T-helper 2 cell treated with Interferon-gamma antibody and Interleukin-4, amounts not matched to agents 5 μg/mL and 100 μg/mL, for 36 hours (primary cell): ENCODE results near the gene MAML2.

Experiments
- DNase-seq: peaks from one replicate; pipeline ENCODE4 v3.0.0; 2021; ENCODE audit warnings: low spot score
- H3K27ac Mint-ChIP-seq: one replicate; pipeline ENCODE4 v1.8.0; 2021; ENCODE audit warnings: mild to moderate bottlenecking, mixed read lengths
- H3K27me3 Mint-ChIP-seq: one replicate; pipeline ENCODE4 v1.8.0; 2021; ENCODE audit warnings: low read depth, mixed read lengths
- H3K36me3 Mint-ChIP-seq: one replicate; pipeline ENCODE4 v1.8.0; 2021; ENCODE audit warnings: low read depth, mixed read lengths
- H3K4me1 Mint-ChIP-seq: one replicate; pipeline ENCODE4 v1.8.0; 2021; ENCODE audit warnings: low read depth, mixed read lengths
- H3K4me3 Mint-ChIP-seq: one replicate; pipeline ENCODE4 v1.8.0; 2022; ENCODE audit warnings: mild to moderate bottlenecking, moderate library complexity, mixed read lengths
- H3K9me3 Mint-ChIP-seq: one replicate; pipeline ENCODE4 v1.8.0; 2021; ENCODE audit warnings: mixed read lengths

The MAML2 gene

GRCh38 chr11:96050435-96051182, 292.4 kb downstream of the MAML2 start:
- no peak overlapping the region for H3K4me3 Mint-ChIP-seq
- peaks cover 34% of the 10 kb centered on the region for H3K4me1 Mint-ChIP-seq
- DNase-seq: no peak
- H3K36me3 Mint-ChIP-seq: peaks cover 7% of the 10 kb centered on the region
- no peaks in the 10 kb centered on the region for H3K9me3 Mint-ChIP-seq
- H3K27me3 Mint-ChIP-seq: no peaks in the 10 kb centered on the region
- no peak overlapping the region for H3K27ac Mint-ChIP-seq

GRCh38 chr11:96049426-96049825, 293.6 kb downstream of the MAML2 start:
- Mint-ChIP-seq H3K36me3 (peaks cover 7% of the 10 kb centered on the region), H3K4me1 (peaks cover 26% of the 10 kb centered on the region), H3K4me3 (no peak overlapping the region), H3K9me3 (no peaks in the 10 kb centered on the region), H3K27me3 (no peaks in the 10 kb centered on the region), H3K27ac (no peak overlapping the region)
- no peak for DNase-seq

GRCh38 chr11:96045622-96046456, 297.2 kb downstream of the MAML2 start:
- Mint-ChIP-seq H3K27ac (no peak overlapping the region), H3K4me3 (no peak overlapping the region), H3K4me1 (peaks cover 9% of the 10 kb centered on the region), H3K27me3 (no peaks in the 10 kb centered on the region), H3K36me3 (peaks cover 7% of the 10 kb centered on the region), H3K9me3 (no peaks in the 10 kb centered on the region)
- no peak for DNase-seq

GRCh38 chr11:96044747-96045146, 298.2 kb downstream of the MAML2 start:
- Mint-ChIP-seq H3K4me3 (no peak overlapping the region), H3K9me3 (no peaks in the 10 kb centered on the region), H3K27me3 (no peaks in the 10 kb centered on the region), H3K36me3 (peaks cover 7% of the 10 kb centered on the region), H3K27ac (no peak overlapping the region), H3K4me1 (peaks cover 9% of the 10 kb centered on the region)
- no peak for DNase-seq

- H3K9me3 Mint-ChIP-seq: no peaks in the 10 kb centered on the region
- DNase-seq: no peak
- H3K27ac Mint-ChIP-seq: no peak overlapping the region
- peaks cover 7% of the 10 kb centered on the region for H3K36me3 Mint-ChIP-seq
- H3K4me3 Mint-ChIP-seq: no peak overlapping the region
- peaks cover 9% of the 10 kb centered on the region for H3K4me1 Mint-ChIP-seq
- H3K27me3 Mint-ChIP-seq: no peaks in the 10 kb centered on the region
Measured at GRCh38 chr11:96044311-96044710, 298.7 kb downstream of the MAML2 start.

- Mint-ChIP-seq H3K9me3 (no peaks in the 10 kb centered on the region), H3K27ac (no peak overlapping the region)
Measured at GRCh38 chr11:96043291-96043690, 299.7 kb downstream of the MAML2 start.

GRCh38 chr11:96038046-96038445, 304.9 kb downstream of the MAML2 start:
- no peaks in the 10 kb centered on the region for H3K27me3 Mint-ChIP-seq
- peaks cover 9% of the 10 kb centered on the region for H3K36me3 Mint-ChIP-seq
- H3K4me1 Mint-ChIP-seq: peaks cover 7% of the 10 kb centered on the region
- H3K27ac Mint-ChIP-seq: no peak overlapping the region
- DNase-seq: no peak
- no peak overlapping the region for H3K4me3 Mint-ChIP-seq
- no peaks in the 10 kb centered on the region for H3K9me3 Mint-ChIP-seq

More at GRCh38 chr11:96043291-96043690, 299.7 kb downstream of the MAML2 start:
- H3K27me3 Mint-ChIP-seq: no peaks in the 10 kb centered on the region
- DNase-seq: no peak
- no peak overlapping the region for H3K4me3 Mint-ChIP-seq
- peaks cover 9% of the 10 kb centered on the region for H3K4me1 Mint-ChIP-seq
- H3K36me3 Mint-ChIP-seq: peaks cover 7% of the 10 kb centered on the region

- Mint-ChIP-seq H3K27me3 (no peaks in the 10 kb centered on the region), H3K4me1 (peaks cover 7% of the 10 kb centered on the region), H3K4me3 (no peak overlapping the region), H3K36me3 (peaks cover 8% of the 10 kb centered on the region), H3K9me3 (no peaks in the 10 kb centered on the region), H3K27ac (no peak overlapping the region)
- DNase-seq: no peak
Measured at GRCh38 chr11:96037405-96037949, 305.5 kb downstream of the MAML2 start.

- Mint-ChIP-seq H3K4me3 (no peak overlapping the region), H3K9me3 (no peaks in the 10 kb centered on the region), H3K27me3 (no peaks in the 10 kb centered on the region), H3K36me3 (peaks cover 6% of the 10 kb centered on the region), H3K27ac (no peak overlapping the region), H3K4me1 (peaks cover 7% of the 10 kb centered on the region)
- DNase-seq: no peak
Measured at GRCh38 chr11:96036863-96037262, 306.1 kb downstream of the MAML2 start.

- peaks cover 6% of the 10 kb centered on the region for H3K36me3 Mint-ChIP-seq
- H3K9me3 Mint-ChIP-seq: no peaks in the 10 kb centered on the region
- H3K4me1 Mint-ChIP-seq: peaks cover 7% of the 10 kb centered on the region
- H3K4me3 Mint-ChIP-seq: no peak overlapping the region
- no peaks in the 10 kb centered on the region for H3K27me3 Mint-ChIP-seq
- no peak for DNase-seq
- no peak overlapping the region for H3K27ac Mint-ChIP-seq
Measured at GRCh38 chr11:96035740-96036078, 307.3 kb downstream of the MAML2 start.

- peaks cover 7% of the 10 kb centered on the region for H3K4me1 Mint-ChIP-seq
- H3K9me3 Mint-ChIP-seq: no peaks in the 10 kb centered on the region
- no peak overlapping the region for H3K27ac Mint-ChIP-seq
- peaks cover 6% of the 10 kb centered on the region for H3K36me3 Mint-ChIP-seq
- no peak overlapping the region for H3K4me3 Mint-ChIP-seq
- no peaks in the 10 kb centered on the region for H3K27me3 Mint-ChIP-seq
- DNase-seq: no peak
Measured at GRCh38 chr11:96035031-96035739, 307.8 kb downstream of the MAML2 start.

GRCh38 chr11:96033599-96033998, 309.4 kb downstream of the MAML2 start:
- Mint-ChIP-seq H3K27me3 (no peaks in the 10 kb centered on the region), H3K27ac (no peak overlapping the region), H3K4me3 (no peak overlapping the region), H3K36me3 (peaks cover 6% of the 10 kb centered on the region), H3K9me3 (no peaks in the 10 kb centered on the region), H3K4me1 (peaks cover 9% of the 10 kb centered on the region)
- DNase-seq: no peak

GRCh38 chr11:96033095-96033494, 309.9 kb downstream of the MAML2 start:
- no peak overlapping the region for H3K27ac Mint-ChIP-seq
- peaks cover 6% of the 10 kb centered on the region for H3K36me3 Mint-ChIP-seq
- no peak for DNase-seq
- H3K4me3 Mint-ChIP-seq: no peak overlapping the region
- peaks cover 9% of the 10 kb centered on the region for H3K4me1 Mint-ChIP-seq
- H3K9me3 Mint-ChIP-seq: no peaks in the 10 kb centered on the region
- H3K27me3 Mint-ChIP-seq: no peaks in the 10 kb centered on the region

- Mint-ChIP-seq H3K9me3 (no peaks in the 10 kb centered on the region), H3K4me3 (no peak overlapping the region), H3K27ac (no peak overlapping the region), H3K27me3 (no peaks in the 10 kb centered on the region), H3K36me3 (peaks cover 4% of the 10 kb centered on the region), H3K4me1 (peaks cover 10% of the 10 kb centered on the region)
- no peak for DNase-seq
Measured at GRCh38 chr11:96028746-96029145, 314.2 kb downstream of the MAML2 start.
